GM23338 (cell line): ENCODE measurements around the gene ACP6. TPM values are rescaled to one million over a fixed set of nuclear protein-coding genes. Genes with fewer than 3 reads are reported as not detected.

Source experiments
- ATAC-seq: fragments of 200-7000 bp; cut with Tn5 transposase; 3 replicates; pipeline ENCODE4 v1.9.1; 2020
- DNase-seq: peaks from one replicate; pipeline ENCODE4 v3.0.0-alpha.2; 2015; ENCODE audit warnings: low spot score
- H2AFZ ChIP-seq: fragments of 200-600 bp; sonication (generic); 2 replicates; pipeline ENCODE4 v1.8.0; 2016; ENCODE audit warnings: antibody characterized with exemption, mild to moderate bottlenecking, moderate library complexity
- H3F3A ChIP-seq: fragments of 200-600 bp; sonication (generic); replicated peaks from 2 replicates; pipeline ENCODE4 v1.8.0; 2017; ENCODE audit warnings: antibody characterized with exemption, mixed run types, low read depth
- H3K27ac ChIP-seq: fragments of 200-600 bp; sonication (generic); 2 replicates; pipeline ENCODE4 v1.6.1; 2016; ENCODE audit warnings: low read depth
- H3K27me3 ChIP-seq: fragments of 200-600 bp; sonication (generic); 2 replicates; pipeline ENCODE4 v1.8.0; 2016; ENCODE audit warnings: mild to moderate bottlenecking, mixed run types, moderate library complexity; ENCODE audit not compliant: insufficient read depth
- H3K36me3 ChIP-seq: fragments of 200-600 bp; sonication (generic); 2 replicates; pipeline ENCODE4 v1.8.0; 2016; ENCODE audit warnings: mild to moderate bottlenecking; ENCODE audit not compliant: insufficient read depth
- H3K4me1 ChIP-seq: fragments of 200-600 bp; sonication (generic); 2 replicates; pipeline ENCODE4 v1.8.0; 2016; ENCODE audit warnings: mild to moderate bottlenecking, moderate library complexity; ENCODE audit not compliant: insufficient read depth
- H3K4me2 ChIP-seq: fragments of 200-600 bp; sonication (generic); 2 replicates; pipeline ENCODE4 v1.7.1; 2017; ENCODE audit warnings: mixed run types
- H3K4me3 ChIP-seq: fragments of 200-600 bp; sonication (generic); 2 replicates; pipeline ENCODE4 v1.6.1; 2016; ENCODE audit warnings: mixed run types
- H3K79me2 ChIP-seq: fragments of 200-600 bp; sonication (generic); replicated peaks from 2 replicates; pipeline ENCODE4 v1.8.0; 2017; ENCODE audit warnings: mild to moderate bottlenecking; ENCODE audit not compliant: insufficient read depth
- H3K9me2 ChIP-seq: fragments of 200-600 bp; sonication (generic); 2 replicates; pipeline ENCODE4 v1.8.0; 2017; ENCODE audit not compliant: insufficient read depth
- H4K20me1 ChIP-seq: fragments of 200-600 bp; sonication (generic); replicated peaks from 2 replicates; pipeline ENCODE4 v1.8.0; 2017; ENCODE audit warnings: mild to moderate bottlenecking; ENCODE audit not compliant: insufficient read depth
- H3K27ac Mint-ChIP-seq: 2 replicates; pipeline ENCODE4 v1.8.0; 2020; ENCODE audit warnings: inconsistent platforms, mild to moderate bottlenecking, moderate library complexity, mixed read lengths
- H3K27me3 Mint-ChIP-seq: 3 replicates; pipeline ENCODE4 v1.8.0; 2022; ENCODE audit warnings: low read depth, mild to moderate bottlenecking, moderate library complexity, mixed read lengths, inconsistent platforms; ENCODE audit not compliant: insufficient read depth, poor library complexity
- H3K36me3 Mint-ChIP-seq: 3 replicates; pipeline ENCODE4 v1.8.0; 2021; ENCODE audit warnings: low read depth, mild to moderate bottlenecking, inconsistent platforms, moderate library complexity, mixed read lengths
- H3K4me1 Mint-ChIP-seq: 3 replicates; pipeline ENCODE4 v1.8.0; 2020; ENCODE audit warnings: mild to moderate bottlenecking, inconsistent platforms, mixed read lengths
- H3K4me3 Mint-ChIP-seq: 3 replicates; pipeline ENCODE4 v1.8.0; 2021; ENCODE audit warnings: moderate library complexity, mild to moderate bottlenecking, inconsistent platforms, mixed read lengths
- H3K9me3 Mint-ChIP-seq: 3 replicates; pipeline ENCODE4 v1.8.0; 2020; ENCODE audit warnings: moderate library complexity, mild to moderate bottlenecking, inconsistent platforms, mixed read lengths
- CREB1 ChIP-seq: fragments of 250-450 bp; sonication (Bioruptor Pico); IDR thresholded peaks from 2 replicates; pipeline ENCODE4 v1.5.0; 2020; ENCODE audit warnings: low read depth, mild to moderate bottlenecking, moderate library complexity
- EZH2 ChIP-seq: fragments of 200-600 bp; sonication (generic); IDR thresholded peaks from one replicate; pipeline ENCODE4 v1.8.0; 2017; ENCODE audit warnings: antibody characterized with exemption, mild to moderate bottlenecking, low read depth; ENCODE audit not compliant: unreplicated experiment
- EZH2phosphoT487 ChIP-seq: fragments of 200-600 bp; sonication (generic); IDR thresholded peaks from one replicate; pipeline ENCODE4 v1.8.1; 2018; ENCODE audit warnings: antibody characterized with exemption; ENCODE audit not compliant: unreplicated experiment
- JUNB ChIP-seq: IDR thresholded peaks from one replicate; pipeline ENCODE4 v1.6.1; 2016; ENCODE audit warnings: antibody characterized with exemption; ENCODE audit not compliant: unreplicated experiment
- NANOG ChIP-seq: IDR thresholded peaks from 2 replicates; pipeline ENCODE4 v1.6.1; 2016; ENCODE audit warnings: antibody characterized with exemption, borderline replicate concordance
- POLR2AphosphoS5 ChIP-seq: IDR thresholded peaks from 2 replicates; pipeline ENCODE4 v1.6.1; 2016; ENCODE audit warnings: antibody characterized with exemption, low read depth
- REST ChIP-seq: IDR thresholded peaks from one replicate; pipeline ENCODE4 v1.6.1; 2018; ENCODE audit warnings: antibody characterized with exemption; ENCODE audit not compliant: unreplicated experiment
- STAT1 ChIP-seq: IDR thresholded peaks from one replicate; pipeline ENCODE4 v1.6.1; 2016; ENCODE audit warnings: antibody characterized with exemption; ENCODE audit not compliant: unreplicated experiment
- ZNF114 ChIP-seq: fragments of 250-450 bp; sonication (Bioruptor Pico); IDR thresholded peaks from 2 replicates; pipeline ENCODE4 v1.5.0; 2020; ENCODE audit warnings: mild to moderate bottlenecking, moderate library complexity
- ZNF331 ChIP-seq: fragments of 250-450 bp; sonication (Bioruptor Pico); IDR thresholded peaks from 2 replicates; pipeline ENCODE4 v1.5.0; 2020; ENCODE audit warnings: low read depth, mild to moderate bottlenecking, moderate library complexity
- polyA plus RNA-seq: library from polyadenylated mRNA; unstranded; fragments of >200 nt; fragmentation: Nextera tagmentation; extraction: Ambion mirVana; gene quantifications from 2 replicates; pipeline ENCODE4 v1.2.1, GENCODE V29; 2016
- total RNA-seq: library from RNA; depleted of rRNA; stranded (reverse); fragments of >200 nt; shearing (Covaris generic); gene quantifications from 2 replicates; pipeline ENCODE4 v1.2.3, GENCODE V29; 2014
- TF ChIP-seq, protein P1 (sequence below): fragments of 250-450 bp; sonication (Bioruptor Pico); IDR thresholded peaks from 2 replicates; pipeline ENCODE4 v1.5.0; 2020; ENCODE audit warnings: mild to moderate bottlenecking, moderate library complexity
- TF ChIP-seq, protein P2 (sequence below), 2 experiments: fragments of 200-600 bp in 1 of 2; sonication (generic) in 1 of 2; conservative IDR thresholded peaks; 2 replicates each; pipeline versions ENCODE4 v1.5.1 to v1.6.1; 2016 to 2017; ENCODE audit warnings: antibody characterized with exemption in 2 of 2, low read depth in 2 of 2, mild to moderate bottlenecking in 2 of 2, moderate library complexity in 1 of 2
- TF ChIP-seq, protein P3 (sequence below): IDR thresholded peaks from 2 replicates; pipeline ENCODE4 v1.6.1; 2016; ENCODE audit warnings: antibody characterized with exemption

The ACP6 gene
- total and polyA plus RNA-seq, 2 experiments from 2014 or later: 20.6 to 26.5 TPM

GRCh38 chr1:147664206-147664605 lies 6.1 kb downstream of the ACP6 start:
- Mint-ChIP-seq H3K4me1 (peaks cover 22% of the 10 kb centered on the region), H3K27me3 (no peaks in the 10 kb centered on the region), H3K27ac (no peak overlapping the region), H3K9me3 (0 out of 3 replicates have a peak, but pooled peaks cover 3% of the 10 kb centered on the region), H3K36me3 (peaks cover 29% of the 10 kb centered on the region), H3K4me3 (no peak overlapping the region)
- Histone ChIP-seq H3K9me2 (peaks cover 4% of the 10 kb centered on the region; the same call in 1 of the 2 replicates), H3K27ac (no peak overlapping the region), H3K4me1 (peaks cover 6% of the 10 kb centered on the region), H2AFZ (no peak overlapping the region), H3K4me3 (no peak overlapping the region), H4K20me1 (no peaks in the 10 kb centered on the region; the same call in 1 of the 2 replicates), H3K27me3 (no peaks in the 10 kb centered on the region), H3F3A (no peaks in the 10 kb centered on the region), H3K36me3 (no peaks in the 10 kb centered on the region), H3K4me2 (no peak overlapping the region), H3K79me2 (peaks cover 36% of the 10 kb centered on the region)
- DNase-seq: no peak
- TF ChIP-seq JUNB: no peak
- TF ChIP-seq ZNF331: no peak
- TF ChIP-seq EZH2phosphoT487: no peak
- TF ChIP-seq, protein P1, sequence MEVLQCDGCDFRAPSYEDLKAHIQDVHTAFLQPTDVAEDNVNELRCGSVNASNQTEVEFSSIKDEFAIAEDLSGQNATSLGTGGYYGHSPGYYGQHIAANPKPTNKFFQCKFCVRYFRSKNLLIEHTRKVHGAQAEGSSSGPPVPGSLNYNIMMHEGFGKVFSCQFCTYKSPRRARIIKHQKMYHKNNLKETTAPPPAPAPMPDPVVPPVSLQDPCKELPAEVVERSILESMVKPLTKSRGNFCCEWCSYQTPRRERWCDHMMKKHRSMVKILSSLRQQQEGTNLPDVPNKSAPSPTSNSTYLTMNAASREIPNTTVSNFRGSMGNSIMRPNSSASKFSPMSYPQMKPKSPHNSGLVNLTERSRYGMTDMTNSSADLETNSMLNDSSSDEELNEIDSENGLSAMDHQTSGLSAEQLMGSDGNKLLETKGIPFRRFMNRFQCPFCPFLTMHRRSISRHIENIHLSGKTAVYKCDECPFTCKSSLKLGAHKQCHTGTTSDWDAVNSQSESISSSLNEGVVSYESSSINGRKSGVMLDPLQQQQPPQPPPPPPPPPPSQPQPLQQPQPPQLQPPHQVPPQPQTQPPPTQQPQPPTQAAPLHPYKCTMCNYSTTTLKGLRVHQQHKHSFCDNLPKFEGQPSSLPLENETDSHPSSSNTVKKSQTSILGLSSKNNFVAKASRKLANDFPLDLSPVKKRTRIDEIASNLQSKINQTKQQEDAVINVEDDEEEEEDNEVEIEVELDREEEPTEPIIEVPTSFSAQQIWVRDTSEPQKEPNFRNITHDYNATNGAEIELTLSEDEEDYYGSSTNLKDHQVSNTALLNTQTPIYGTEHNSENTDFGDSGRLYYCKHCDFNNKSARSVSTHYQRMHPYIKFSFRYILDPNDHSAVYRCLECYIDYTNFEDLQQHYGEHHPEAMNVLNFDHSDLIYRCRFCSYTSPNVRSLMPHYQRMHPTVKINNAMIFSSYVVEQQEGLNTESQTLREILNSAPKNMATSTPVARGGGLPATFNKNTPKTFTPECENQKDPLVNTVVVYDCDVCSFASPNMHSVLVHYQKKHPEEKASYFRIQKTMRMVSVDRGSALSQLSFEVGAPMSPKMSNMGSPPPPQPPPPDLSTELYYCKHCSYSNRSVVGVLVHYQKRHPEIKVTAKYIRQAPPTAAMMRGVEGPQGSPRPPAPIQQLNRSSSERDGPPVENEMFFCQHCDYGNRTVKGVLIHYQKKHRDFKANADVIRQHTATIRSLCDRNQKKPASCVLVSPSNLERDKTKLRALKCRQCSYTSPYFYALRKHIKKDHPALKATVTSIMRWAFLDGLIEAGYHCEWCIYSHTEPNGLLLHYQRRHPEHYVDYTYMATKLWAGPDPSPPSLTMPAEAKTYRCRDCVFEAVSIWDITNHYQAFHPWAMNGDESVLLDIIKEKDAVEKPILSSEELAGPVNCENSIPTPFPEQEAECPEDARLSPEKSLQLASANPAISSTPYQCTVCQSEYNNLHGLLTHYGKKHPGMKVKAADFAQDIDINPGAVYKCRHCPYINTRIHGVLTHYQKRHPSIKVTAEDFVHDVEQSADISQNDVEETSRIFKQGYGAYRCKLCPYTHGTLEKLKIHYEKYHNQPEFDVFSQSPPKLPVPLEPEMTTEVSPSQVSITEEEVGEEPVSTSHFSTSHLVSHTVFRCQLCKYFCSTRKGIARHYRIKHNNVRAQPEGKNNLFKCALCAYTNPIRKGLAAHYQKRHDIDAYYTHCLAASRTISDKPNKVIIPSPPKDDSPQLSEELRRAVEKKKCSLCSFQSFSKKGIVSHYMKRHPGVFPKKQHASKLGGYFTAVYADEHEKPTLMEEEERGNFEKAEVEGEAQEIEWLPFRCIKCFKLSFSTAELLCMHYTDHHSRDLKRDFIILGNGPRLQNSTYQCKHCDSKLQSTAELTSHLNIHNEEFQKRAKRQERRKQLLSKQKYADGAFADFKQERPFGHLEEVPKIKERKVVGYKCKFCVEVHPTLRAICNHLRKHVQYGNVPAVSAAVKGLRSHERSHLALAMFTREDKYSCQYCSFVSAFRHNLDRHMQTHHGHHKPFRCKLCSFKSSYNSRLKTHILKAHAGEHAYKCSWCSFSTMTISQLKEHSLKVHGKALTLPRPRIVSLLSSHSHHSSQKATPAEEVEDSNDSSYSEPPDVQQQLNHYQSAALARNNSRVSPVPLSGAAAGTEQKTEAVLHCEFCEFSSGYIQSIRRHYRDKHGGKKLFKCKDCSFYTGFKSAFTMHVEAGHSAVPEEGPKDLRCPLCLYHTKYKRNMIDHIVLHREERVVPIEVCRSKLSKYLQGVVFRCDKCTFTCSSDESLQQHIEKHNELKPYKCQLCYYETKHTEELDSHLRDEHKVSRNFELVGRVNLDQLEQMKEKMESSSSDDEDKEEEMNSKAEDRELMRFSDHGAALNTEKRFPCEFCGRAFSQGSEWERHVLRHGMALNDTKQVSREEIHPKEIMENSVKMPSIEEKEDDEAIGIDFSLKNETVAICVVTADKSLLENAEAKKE (CRISPR knock-in tag): no peak
- no peak for TF ChIP-seq CREB1 (CRISPR knock-in tag)
- TF ChIP-seq EZH2: no peak
- no peak for TF ChIP-seq ZNF114 (CRISPR knock-in tag)
- TF ChIP-seq, protein P2, sequence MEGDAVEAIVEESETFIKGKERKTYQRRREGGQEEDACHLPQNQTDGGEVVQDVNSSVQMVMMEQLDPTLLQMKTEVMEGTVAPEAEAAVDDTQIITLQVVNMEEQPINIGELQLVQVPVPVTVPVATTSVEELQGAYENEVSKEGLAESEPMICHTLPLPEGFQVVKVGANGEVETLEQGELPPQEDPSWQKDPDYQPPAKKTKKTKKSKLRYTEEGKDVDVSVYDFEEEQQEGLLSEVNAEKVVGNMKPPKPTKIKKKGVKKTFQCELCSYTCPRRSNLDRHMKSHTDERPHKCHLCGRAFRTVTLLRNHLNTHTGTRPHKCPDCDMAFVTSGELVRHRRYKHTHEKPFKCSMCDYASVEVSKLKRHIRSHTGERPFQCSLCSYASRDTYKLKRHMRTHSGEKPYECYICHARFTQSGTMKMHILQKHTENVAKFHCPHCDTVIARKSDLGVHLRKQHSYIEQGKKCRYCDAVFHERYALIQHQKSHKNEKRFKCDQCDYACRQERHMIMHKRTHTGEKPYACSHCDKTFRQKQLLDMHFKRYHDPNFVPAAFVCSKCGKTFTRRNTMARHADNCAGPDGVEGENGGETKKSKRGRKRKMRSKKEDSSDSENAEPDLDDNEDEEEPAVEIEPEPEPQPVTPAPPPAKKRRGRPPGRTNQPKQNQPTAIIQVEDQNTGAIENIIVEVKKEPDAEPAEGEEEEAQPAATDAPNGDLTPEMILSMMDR (conservative IDR thresholded peaks at IDR 0.05; ENCODE audit: low read depth in 2 of 2): no peak
- no peak for TF ChIP-seq NANOG
- no peak for TF ChIP-seq STAT1
- TF ChIP-seq, protein P3, sequence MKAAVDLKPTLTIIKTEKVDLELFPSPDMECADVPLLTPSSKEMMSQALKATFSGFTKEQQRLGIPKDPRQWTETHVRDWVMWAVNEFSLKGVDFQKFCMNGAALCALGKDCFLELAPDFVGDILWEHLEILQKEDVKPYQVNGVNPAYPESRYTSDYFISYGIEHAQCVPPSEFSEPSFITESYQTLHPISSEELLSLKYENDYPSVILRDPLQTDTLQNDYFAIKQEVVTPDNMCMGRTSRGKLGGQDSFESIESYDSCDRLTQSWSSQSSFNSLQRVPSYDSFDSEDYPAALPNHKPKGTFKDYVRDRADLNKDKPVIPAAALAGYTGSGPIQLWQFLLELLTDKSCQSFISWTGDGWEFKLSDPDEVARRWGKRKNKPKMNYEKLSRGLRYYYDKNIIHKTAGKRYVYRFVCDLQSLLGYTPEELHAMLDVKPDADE: no peak
- no peak for TF ChIP-seq POLR2AphosphoS5
- no peak for TF ChIP-seq REST
- no peak for ATAC-seq
